ENCODE measurements around the gene HMGXB3. TPM values are rescaled to one million over a fixed set of nuclear protein-coding genes. Genes with fewer than 3 reads are reported as not detected.

HMGXB3 gene
- total RNA-seq, 1 donor from 2014 or later: 23.1 TPM

DNA sequence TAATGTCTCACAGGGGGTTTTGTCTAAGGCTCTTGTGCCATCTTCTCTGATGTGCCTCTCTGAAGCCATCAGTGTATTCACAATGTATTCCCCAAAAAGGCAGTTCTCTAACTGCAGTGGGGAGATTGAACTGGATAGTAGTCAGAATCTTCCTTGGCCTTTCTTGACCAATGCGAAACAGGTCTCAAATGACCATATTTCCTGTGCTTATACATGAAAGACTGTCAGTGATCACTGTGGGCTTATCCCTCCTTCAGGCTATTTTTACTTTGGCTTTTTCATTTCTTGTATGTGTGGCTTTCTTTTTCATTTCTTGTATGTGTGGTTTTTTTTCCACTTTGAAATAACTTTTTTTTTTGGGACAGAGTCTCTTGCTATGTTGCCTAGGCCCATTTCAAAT lies 19.7 kb downstream of the HMGXB3 start:
- Mint-ChIP-seq H3K27me3 (ENCODE audit: insufficient read depth, low read depth) (no peaks in the 10 kb centered on the region), H3K9me3 (peaks cover 10% of the 10 kb centered on the region), H3K36me3 (peaks cover 29% of the 10 kb centered on the region), H3K4me3 (no peak overlapping the region), H3K4me1 (peaks cover 2% of the 10 kb centered on the region), H3K27ac (no peak overlapping the region)
- H3K4me3 ChIP-seq: no peak overlapping the region
- no peaks in the 10 kb centered on the region for H3K79me2 ChIP-seq (ENCODE audit: low read depth)
- H3K9me3 ChIP-seq (ENCODE audit: low read depth): no peaks in the 10 kb centered on the region
- peaks cover 14% of the 10 kb centered on the region for H3K36me3 ChIP-seq
- DNase-seq (ENCODE audit: low spot score): no peak
- H3K9ac ChIP-seq: no peak overlapping the region
- H3K4me1 ChIP-seq: no peaks in the 10 kb centered on the region
- H3K27me3 ChIP-seq: no peaks in the 10 kb centered on the region
- no peak overlapping the region for H3K27ac ChIP-seq
- TF ChIP-seq, protein P1, sequence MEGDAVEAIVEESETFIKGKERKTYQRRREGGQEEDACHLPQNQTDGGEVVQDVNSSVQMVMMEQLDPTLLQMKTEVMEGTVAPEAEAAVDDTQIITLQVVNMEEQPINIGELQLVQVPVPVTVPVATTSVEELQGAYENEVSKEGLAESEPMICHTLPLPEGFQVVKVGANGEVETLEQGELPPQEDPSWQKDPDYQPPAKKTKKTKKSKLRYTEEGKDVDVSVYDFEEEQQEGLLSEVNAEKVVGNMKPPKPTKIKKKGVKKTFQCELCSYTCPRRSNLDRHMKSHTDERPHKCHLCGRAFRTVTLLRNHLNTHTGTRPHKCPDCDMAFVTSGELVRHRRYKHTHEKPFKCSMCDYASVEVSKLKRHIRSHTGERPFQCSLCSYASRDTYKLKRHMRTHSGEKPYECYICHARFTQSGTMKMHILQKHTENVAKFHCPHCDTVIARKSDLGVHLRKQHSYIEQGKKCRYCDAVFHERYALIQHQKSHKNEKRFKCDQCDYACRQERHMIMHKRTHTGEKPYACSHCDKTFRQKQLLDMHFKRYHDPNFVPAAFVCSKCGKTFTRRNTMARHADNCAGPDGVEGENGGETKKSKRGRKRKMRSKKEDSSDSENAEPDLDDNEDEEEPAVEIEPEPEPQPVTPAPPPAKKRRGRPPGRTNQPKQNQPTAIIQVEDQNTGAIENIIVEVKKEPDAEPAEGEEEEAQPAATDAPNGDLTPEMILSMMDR (IDR thresholded peaks at IDR 0.05): no peak
- TF ChIP-seq EZH2phosphoT487 (IDR thresholded peaks at IDR 0.05) (no peak), EZH2 (IDR thresholded peaks at IDR 0.05) (no peak)
- H3F3A ChIP-seq (ENCODE audit: low read depth): no peaks in the 10 kb centered on the region
- H3K4me2 ChIP-seq: no peak overlapping the region
- no peak overlapping the region for H2AFZ ChIP-seq (replicated peaks)
- H4K20me1 ChIP-seq (ENCODE audit: low read depth): no peaks in the 10 kb centered on the region

DNA sequence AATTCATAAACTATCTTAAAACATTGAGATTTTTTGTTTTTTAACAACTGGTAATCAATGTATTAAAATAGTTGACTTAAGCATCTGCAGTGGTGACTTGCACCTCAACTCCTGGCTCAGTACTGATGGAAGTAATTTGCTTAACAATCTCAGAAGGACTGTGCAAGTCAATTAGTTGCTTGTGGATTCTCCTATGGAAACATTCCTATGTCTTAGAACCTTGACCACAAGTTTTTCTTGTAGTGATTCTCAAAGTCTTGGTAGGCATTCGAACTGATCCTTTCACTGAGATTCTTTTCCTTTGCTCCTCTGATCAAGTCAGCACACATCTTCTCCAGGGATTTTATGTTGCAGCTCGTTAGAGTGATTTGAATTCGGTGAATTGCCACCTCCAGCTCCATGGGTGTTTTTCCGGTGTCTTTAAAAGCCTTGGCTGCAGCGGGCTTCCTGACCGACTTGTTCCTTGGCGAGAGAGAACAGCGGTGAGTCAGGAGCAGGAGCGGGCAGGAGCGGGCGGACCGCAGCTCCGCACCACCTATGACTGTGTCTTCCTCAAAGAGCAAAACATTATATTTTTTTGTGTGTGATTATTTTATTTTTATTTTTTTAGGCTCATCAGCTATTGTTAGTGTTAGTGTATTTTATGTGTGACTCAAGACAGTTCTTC lies 21.1 kb downstream of the HMGXB3 start:
- H3K9me3 ChIP-seq (ENCODE audit: low read depth): no peaks in the 10 kb centered on the region
- Mint-ChIP-seq H3K36me3 (peaks cover 21% of the 10 kb centered on the region), H3K27me3 (ENCODE audit: insufficient read depth, low read depth) (no peaks in the 10 kb centered on the region), H3K4me3 (no peak overlapping the region), H3K4me1 (peaks cover 2% of the 10 kb centered on the region), H3K27ac (no peak overlapping the region), H3K9me3 (no peaks in the 10 kb centered on the region)
- H3K9ac ChIP-seq: no peak overlapping the region
- H3K4me2 ChIP-seq: no peak overlapping the region
- no peaks in the 10 kb centered on the region for H3F3A ChIP-seq (ENCODE audit: low read depth)
- H4K20me1 ChIP-seq (ENCODE audit: low read depth): no peaks in the 10 kb centered on the region
- H3K79me2 ChIP-seq (ENCODE audit: low read depth): no peaks in the 10 kb centered on the region
- H3K36me3 ChIP-seq: peaks cover 8% of the 10 kb centered on the region
- H3K27me3 ChIP-seq: no peaks in the 10 kb centered on the region
- H3K4me3 ChIP-seq: no peak overlapping the region
- DNase-seq (ENCODE audit: low spot score): no peak
- H3K27ac ChIP-seq: no peak overlapping the region
- H3K4me1 ChIP-seq: no peaks in the 10 kb centered on the region
- TF ChIP-seq EZH2phosphoT487 (IDR thresholded peaks at IDR 0.05): no peak
- no peak for TF ChIP-seq EZH2 (IDR thresholded peaks at IDR 0.05)
- TF ChIP-seq, protein P1 (IDR thresholded peaks at IDR 0.05): no peak
- no peak overlapping the region for H2AFZ ChIP-seq (replicated peaks)

DNA sequence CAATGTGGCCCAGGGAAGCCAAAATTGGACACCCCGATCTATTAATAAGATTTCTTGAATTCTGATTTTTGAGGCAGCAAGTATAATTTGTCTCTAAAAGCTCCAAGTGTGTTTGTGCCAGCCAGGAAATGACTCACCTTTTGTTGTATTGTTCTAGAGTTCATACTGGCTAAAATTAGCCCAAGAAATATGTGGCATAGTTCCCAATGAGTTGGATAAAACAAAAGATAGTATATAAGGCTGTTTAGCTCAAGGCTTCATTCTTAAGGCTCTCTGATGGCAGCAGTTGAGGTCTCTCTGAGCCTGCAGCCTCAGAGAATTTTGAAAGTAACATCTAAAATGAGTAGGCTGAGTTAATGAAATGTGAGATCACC lies 21.6 kb downstream of the HMGXB3 start:
- H3K9me3 ChIP-seq (ENCODE audit: low read depth): no peaks in the 10 kb centered on the region
- no peak overlapping the region for H3K27ac ChIP-seq
- peaks cover 21% of the 10 kb centered on the region for H3K36me3 Mint-ChIP-seq
- no peaks in the 10 kb centered on the region for H4K20me1 ChIP-seq (ENCODE audit: low read depth)
- no peak overlapping the region for H3K9ac ChIP-seq
- H3K27ac Mint-ChIP-seq: no peak overlapping the region
- no peak overlapping the region for H2AFZ ChIP-seq (replicated peaks)
- no peaks in the 10 kb centered on the region for H3K4me1 ChIP-seq
- no peaks in the 10 kb centered on the region for H3K9me3 Mint-ChIP-seq
- H3K36me3 ChIP-seq: peaks cover 5% of the 10 kb centered on the region
- DNase-seq (ENCODE audit: low spot score): no peak
- H3K4me1 Mint-ChIP-seq: peaks cover 2% of the 10 kb centered on the region
- no peaks in the 10 kb centered on the region for H3K27me3 ChIP-seq
- no peaks in the 10 kb centered on the region for H3F3A ChIP-seq (ENCODE audit: low read depth)
- no peaks in the 10 kb centered on the region for H3K27me3 Mint-ChIP-seq (ENCODE audit: insufficient read depth, low read depth)
- no peak overlapping the region for H3K4me3 Mint-ChIP-seq
- TF ChIP-seq, protein P1 (IDR thresholded peaks at IDR 0.05): no peak
- no peak for TF ChIP-seq EZH2phosphoT487 (IDR thresholded peaks at IDR 0.05)
- TF ChIP-seq EZH2 (IDR thresholded peaks at IDR 0.05): no peak
- H3K79me2 ChIP-seq (ENCODE audit: low read depth): no peaks in the 10 kb centered on the region
- no peak overlapping the region for H3K4me3 ChIP-seq
- no peak overlapping the region for H3K4me2 ChIP-seq

Data from neural progenitor cell (in vitro differentiated cells).